Tibial nerve (tissue), 4 donors: Measurements from ENCODE around the gene GART. TPM values are rescaled to one million over a fixed set of nuclear protein-coding genes. Genes with fewer than 3 reads are reported as not detected.
"Not testable (repeated sequence)": the region's sequence is repeated elsewhere in the genome, so short reads cannot be mapped to it uniquely, and the experiment has no call there.

Experiments
- DNase-seq, 2 donors: peaks; one replicate each; pipeline ENCODE4 v3.0.0-alpha.2; 2019; ENCODE audit warnings: low spot score in 2 of 2
- H3K27ac ChIP-seq, 4 donors: fragments of 200-600 bp; sonication (generic) in 3 of 4; one replicate each; pipeline ENCODE4 v1.5.1; 2017 to 2019; ENCODE audit warnings: mild to moderate bottlenecking in 1 of 4
- H3K27me3 ChIP-seq, 2 donors: fragments of 200-600 bp; sonication (generic) in 1 of 2; one replicate each; pipeline versions ENCODE4 v1.5.1 to v1.6.0; 2017 to 2019
- H3K36me3 ChIP-seq, 3 donors: fragments of 200-600 bp; sonication (generic); one replicate each; pipeline ENCODE4 v1.5.1; 2018 to 2019
- H3K4me1 ChIP-seq, 4 donors: fragments of 200-600 bp; sonication (generic) in 3 of 4; one replicate each; pipeline ENCODE4 v1.5.1; 2017 to 2019
- H3K4me3 ChIP-seq, 4 donors: fragments of 200-600 bp; sonication (generic) in 3 of 4; one replicate each; pipeline ENCODE4 v1.5.1; 2017 to 2019; ENCODE audit warnings: mild to moderate bottlenecking in 1 of 4, moderate library complexity in 1 of 4
- H3K9me3 ChIP-seq, 4 donors: fragments of 200-600 bp; sonication (generic) in 3 of 4; one replicate each; pipeline ENCODE4 v1.5.1; 2017 to 2019
- CTCF ChIP-seq, 5 experiments: fragments of 200-600 bp in 3 of 5; fragments of 450-650 bp in 2 of 5; sonication (generic) in 3 of 5; IDR thresholded peaks; one replicate each; pipeline ENCODE4 v1.5.1; 2016 to 2019; ENCODE audit warnings: antibody characterized with exemption in 5 of 5, mild to moderate bottlenecking in 3 of 5, moderate library complexity in 2 of 5
- EP300 ChIP-seq, 2 donors: sonication (generic); formaldehyde crosslinking; IDR thresholded peaks; one replicate each; pipeline ENCODE4 v1.6.1; 2017; ENCODE audit warnings: antibody characterized with exemption in 2 of 2, mild to moderate bottlenecking in 1 of 2
- POLR2A ChIP-seq, 2 donors: fragments of 450-650 bp; IDR thresholded peaks; one replicate each; pipeline ENCODE4 v1.6.1; 2017; ENCODE audit warnings: antibody characterized with exemption in 2 of 2, mild to moderate bottlenecking in 2 of 2, moderate library complexity in 2 of 2
- WGBS, 2 donors: methylation state at CpG; one replicate each; pipeline ENCODE4 v1.1.5; 2018; 5-methylcytosine and 5-hydroxymethylcytosine counted together
- total RNA-seq, 4 donors: library from RNA; depleted of rRNA; stranded (reverse); fragments of >200 nt; gene quantifications; one replicate each; pipeline ENCODE4 v1.1.0, GENCODE V29; 2016

The GART gene
- total RNA-seq, 4 donors from 2014 or later, result 73.5 to 141 (median 106) TPM

- DNase-seq, result no peak
- TF ChIP-seq EP300 (IDR thresholded peaks at IDR 0.05) (no peak), POLR2A (IDR thresholded peaks at IDR 0.05) (no peak), CTCF (IDR thresholded peaks at IDR 0.05) (no peak)
- Histone ChIP-seq H3K27ac (no peak overlapping the region), H3K36me3 (peaks cover 0 to 17% (median 0%) of the 10 kb centered on the region in 3 donors), H3K4me1 (peaks cover 0 to 18% (median 3%) of the 10 kb centered on the region in 4 donors), H3K9me3 (no peaks in the 10 kb centered on the region), H3K27me3 (no peaks in the 10 kb centered on the region), H3K4me3 (no peak overlapping the region)
- 80 to 86% methylated on average over 3 of the region's 3 CpGs for WGBS, 2 donors
These were observed 42.5 kb upstream of the GART start for GRCh38 chr21:33584455-33584854.

GRCh38 chr21:33578959-33579542 lies 37.1 kb upstream of the GART start:
- Histone ChIP-seq H3K9me3 (no peaks in the 10 kb centered on the region), H3K27me3 (no peaks in the 10 kb centered on the region), H3K36me3 (peaks cover 0 to 57% (median 2%) of the 10 kb centered on the region in 3 donors), H3K4me1 (no peaks in the 10 kb centered on the region), H3K27ac (no peak overlapping the region), H3K4me3 (no peak overlapping the region)
- no peak for DNase-seq
- 85 to 88% methylated on average over 7 of the region's 7 CpGs for WGBS, 2 donors
- TF ChIP-seq CTCF (IDR thresholded peaks at IDR 0.05) (no peak), EP300 (IDR thresholded peaks at IDR 0.05) (no peak), POLR2A (IDR thresholded peaks at IDR 0.05) (no peak)

GRCh38 chr21:33578214-33578613 lies 36.3 kb upstream of the GART start:
- H3K36me3 ChIP-seq, result peaks cover 0 to 66% (median 2%) of the 10 kb centered on the region in 3 donors
- H3K9me3 ChIP-seq, result no peaks in the 10 kb centered on the region
- no peak overlapping the region for H3K4me3 ChIP-seq
- no peak overlapping the region for H3K27ac ChIP-seq
- no peak for TF ChIP-seq EP300 (IDR thresholded peaks at IDR 0.05)
- no peak for TF ChIP-seq POLR2A (IDR thresholded peaks at IDR 0.05)
- no peak for TF ChIP-seq CTCF (IDR thresholded peaks at IDR 0.05)
- DNase-seq, result no peak
- H3K4me1 ChIP-seq, result no peaks in the 10 kb centered on the region
- WGBS, 2 donors, result 72 to 89% methylated on average over 2 of the region's 2 CpGs
- no peaks in the 10 kb centered on the region for H3K27me3 ChIP-seq

GRCh38 chr21:33576741-33577141 lies 34.8 kb upstream of the GART start:
- H3K27ac ChIP-seq, H3K9me3 ChIP-seq, DNase-seq, H3K27me3 ChIP-seq, H3K4me3 ChIP-seq: not testable (repeated sequence)
- Histone ChIP-seq H3K36me3 (peaks cover 0 to 69% (median 2%) of the 10 kb centered on the region in 3 donors), H3K4me1 (peaks cover 0 to 12% (median 0%) of the 10 kb centered on the region in 4 donors)
- 62 to 73% methylated on average over 2 of the region's 2 CpGs for WGBS, 2 donors

GRCh38 chr21:33572350-33572749 lies 30.4 kb upstream of the GART start:
- Histone ChIP-seq H3K36me3 (peaks cover 2 to 86% (median 6%) of the 10 kb centered on the region in 3 donors), H3K27me3 (no peaks in the 10 kb centered on the region), H3K4me1 (peaks cover 0 to 26% (median 0%) of the 10 kb centered on the region in 4 donors), H3K4me3 (no peak overlapping the region), H3K27ac (peak overlapping the region in 1 of 4 donors; percentile 10), H3K9me3 (no peaks in the 10 kb centered on the region)
- no peak for DNase-seq
- no peak for TF ChIP-seq POLR2A (IDR thresholded peaks at IDR 0.05)
- no peak for TF ChIP-seq CTCF (IDR thresholded peaks at IDR 0.05)
- no peak for TF ChIP-seq EP300 (IDR thresholded peaks at IDR 0.05)
- WGBS, 2 donors, result 13 to 20% methylated on average over 3 of the region's 3 CpGs
